Endothelial cell (in vitro differentiated cells): ENCODE measurements around the gene CCK. TPM values are rescaled to one million over a fixed set of nuclear protein-coding genes. Genes with fewer than 3 reads are reported as not detected.

Source experiments
- DNase-seq: peaks from one replicate; pipeline ENCODE4 v3.0.0; 2021; ENCODE audit warnings: low spot score
- H3K27ac Mint-ChIP-seq: one replicate; pipeline ENCODE4 v1.8.0; 2021; ENCODE audit warnings: mixed read lengths, inconsistent platforms; ENCODE audit not compliant: unreplicated experiment
- H3K27me3 Mint-ChIP-seq: one replicate; pipeline ENCODE4 v1.8.0; 2021; ENCODE audit warnings: mild to moderate bottlenecking, moderate library complexity, mixed read lengths, inconsistent platforms; ENCODE audit not compliant: unreplicated experiment
- H3K36me3 Mint-ChIP-seq: one replicate; pipeline ENCODE4 v1.8.0; 2021; ENCODE audit warnings: mild to moderate bottlenecking, low read depth, mixed read lengths, inconsistent platforms; ENCODE audit not compliant: unreplicated experiment
- H3K4me1 Mint-ChIP-seq: one replicate; pipeline ENCODE4 v1.8.0; 2021; ENCODE audit warnings: mild to moderate bottlenecking, mixed read lengths, inconsistent platforms; ENCODE audit not compliant: unreplicated experiment
- H3K4me3 Mint-ChIP-seq: one replicate; pipeline ENCODE4 v1.8.0; 2021; ENCODE audit warnings: mild to moderate bottlenecking, mixed read lengths, inconsistent platforms; ENCODE audit not compliant: unreplicated experiment
- H3K9me3 Mint-ChIP-seq: one replicate; pipeline ENCODE4 v1.8.0; 2021; ENCODE audit warnings: mixed read lengths, inconsistent platforms; ENCODE audit not compliant: unreplicated experiment
- CTCF ChIP-seq: fragments of 200-600 bp; sonication (generic); IDR thresholded peaks from one replicate; pipeline ENCODE4 v1.5.0; 2021; ENCODE audit warnings: antibody characterized with exemption; ENCODE audit not compliant: unreplicated experiment
- total RNA-seq: library from RNA; stranded (reverse); fragmentation: NEBNext Ultra II Directional; extraction: Animal tissue kit (Norgen Biotek cat#: 25700); gene quantifications from one replicate; pipeline ENCODE4 v1.2.1, GENCODE V29; 2021; ENCODE audit not compliant: unreplicated experiment

CCK gene
- total RNA-seq, 1 donor from 2014 or later = not detected

- Mint-ChIP-seq H3K36me3 (peaks cover 30% of the 10 kb centered on the region), H3K27me3 (peaks cover 10% of the 10 kb centered on the region), H3K9me3 (no peaks in the 10 kb centered on the region), H3K4me3 (no peak overlapping the region), H3K4me1 (peaks cover 21% of the 10 kb centered on the region), H3K27ac (no peak overlapping the region)
- TF ChIP-seq CTCF = no peak
- no peak for DNase-seq
Measured at GRCh38 chr3:42214064-42214463, 51.9 kb downstream of the CCK start.

- peak overlapping the region; percentile 22 for H3K27ac Mint-ChIP-seq
- TF ChIP-seq CTCF = no peak
- H3K4me3 Mint-ChIP-seq = no peak overlapping the region
- H3K9me3 Mint-ChIP-seq = no peaks in the 10 kb centered on the region
- peaks cover 24% of the 10 kb centered on the region for H3K4me1 Mint-ChIP-seq
- H3K27me3 Mint-ChIP-seq = peaks cover 10% of the 10 kb centered on the region
- peaks cover 35% of the 10 kb centered on the region for H3K36me3 Mint-ChIP-seq
- no peak for DNase-seq
Measured at GRCh38 chr3:42213417-42213816, 52.6 kb downstream of the CCK start.

GRCh38 chr3:42210726-42211125, 55.3 kb downstream of the CCK start:
- DNase-seq = no peak
- no peak overlapping the region for H3K4me3 Mint-ChIP-seq
- no peak for TF ChIP-seq CTCF
- H3K9me3 Mint-ChIP-seq = no peaks in the 10 kb centered on the region
- H3K27me3 Mint-ChIP-seq = peaks cover 7% of the 10 kb centered on the region
- peaks cover 22% of the 10 kb centered on the region for H3K4me1 Mint-ChIP-seq
- no peak overlapping the region for H3K27ac Mint-ChIP-seq
- H3K36me3 Mint-ChIP-seq = peaks cover 36% of the 10 kb centered on the region

- Mint-ChIP-seq H3K4me3 (no peak overlapping the region), H3K4me1 (peaks cover 29% of the 10 kb centered on the region), H3K36me3 (peaks cover 34% of the 10 kb centered on the region), H3K27me3 (peaks cover 5% of the 10 kb centered on the region), H3K27ac (no peak overlapping the region), H3K9me3 (no peaks in the 10 kb centered on the region)
- no peak for DNase-seq
- TF ChIP-seq CTCF = no peak
Measured at GRCh38 chr3:42209917-42210316, 56.1 kb downstream of the CCK start.

Other genes starting within 250 kb of the CCK start
- 48.2 TPM for gene TRAK1, start 174.8 kb downstream of the CCK start, total RNA-seq
- not detected for gene LYZL4, start 144.4 kb upstream of the CCK start, total RNA-seq
- 5.4 TPM for gene VIPR1, start 236.5 kb upstream of the CCK start, total RNA-seq